GM13976 (cell line): ENCODE measurements around the gene TRABD2B.

Experiments
- DNase-seq: peaks from one replicate; pipeline ENCODE4 v3.0.0; 2012; ENCODE audit warnings: low spot score
- in situ Hi-C: fragments of 300-500 bp; cut with MboI; formaldehyde crosslinking; loops from one replicate; pipeline ENCODE4 v1.12.0; 2022; ENCODE audit warnings: low sequenced_read_pairs, mixed read lengths, inconsistent platforms; ENCODE audit not compliant: unreplicated experiment
- TF ChIP-seq, protein P1 (sequence below): IDR thresholded peaks from 2 replicates; pipeline ENCODE4 v1.5.1; 2012; ENCODE audit warnings: borderline replicate concordance, mild to moderate bottlenecking; ENCODE audit not compliant: insufficient read depth; ENCODE audit errors: extremely low read depth, missing control alignments, control extremely low read depth

The TRABD2B gene

DNA sequence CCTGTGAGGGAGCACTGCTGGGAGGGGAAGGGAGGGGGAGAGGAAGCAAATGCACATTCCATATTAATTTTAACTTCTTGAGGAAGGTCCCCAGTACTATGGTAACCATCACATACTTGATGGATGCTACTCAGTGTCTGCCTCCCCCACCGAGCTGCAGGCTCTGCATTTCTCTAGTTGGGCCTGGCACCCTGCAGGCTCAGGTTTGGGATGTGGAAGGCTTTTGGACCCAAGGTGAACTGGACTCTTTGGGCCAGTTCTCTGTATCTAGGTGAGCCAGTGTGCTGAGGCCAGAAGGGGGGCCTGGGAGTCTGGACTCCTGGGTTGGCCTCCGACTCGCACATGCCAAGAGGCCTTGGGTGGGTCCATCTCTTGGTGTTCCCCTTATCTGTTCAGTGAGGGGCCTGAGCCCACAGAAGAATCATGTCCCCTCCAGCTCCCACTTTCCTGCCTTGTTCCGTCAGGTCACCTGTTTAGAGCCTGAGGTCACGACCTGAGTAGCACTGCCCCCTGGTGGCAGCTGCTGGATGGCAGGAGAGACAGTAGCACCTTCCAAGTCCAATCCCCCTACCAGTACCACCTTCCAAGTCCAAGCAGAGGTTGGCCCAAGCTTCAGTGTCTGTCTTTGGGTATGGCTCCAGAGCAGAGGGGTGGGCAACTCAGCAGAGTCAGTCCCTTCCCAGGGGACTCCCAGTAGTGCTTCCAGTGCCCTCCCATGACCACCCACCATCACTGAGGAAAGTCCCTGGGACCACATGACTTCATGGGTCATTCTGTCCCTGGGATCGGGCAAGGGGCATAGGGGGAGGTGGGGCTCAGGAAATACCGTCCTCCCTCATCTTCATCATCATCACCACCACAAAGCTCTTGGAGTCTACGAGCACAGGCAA, 241.8 kb downstream of the TRABD2B start:
- in situ Hi-C loops = no loop called here
- TF ChIP-seq, protein P1, sequence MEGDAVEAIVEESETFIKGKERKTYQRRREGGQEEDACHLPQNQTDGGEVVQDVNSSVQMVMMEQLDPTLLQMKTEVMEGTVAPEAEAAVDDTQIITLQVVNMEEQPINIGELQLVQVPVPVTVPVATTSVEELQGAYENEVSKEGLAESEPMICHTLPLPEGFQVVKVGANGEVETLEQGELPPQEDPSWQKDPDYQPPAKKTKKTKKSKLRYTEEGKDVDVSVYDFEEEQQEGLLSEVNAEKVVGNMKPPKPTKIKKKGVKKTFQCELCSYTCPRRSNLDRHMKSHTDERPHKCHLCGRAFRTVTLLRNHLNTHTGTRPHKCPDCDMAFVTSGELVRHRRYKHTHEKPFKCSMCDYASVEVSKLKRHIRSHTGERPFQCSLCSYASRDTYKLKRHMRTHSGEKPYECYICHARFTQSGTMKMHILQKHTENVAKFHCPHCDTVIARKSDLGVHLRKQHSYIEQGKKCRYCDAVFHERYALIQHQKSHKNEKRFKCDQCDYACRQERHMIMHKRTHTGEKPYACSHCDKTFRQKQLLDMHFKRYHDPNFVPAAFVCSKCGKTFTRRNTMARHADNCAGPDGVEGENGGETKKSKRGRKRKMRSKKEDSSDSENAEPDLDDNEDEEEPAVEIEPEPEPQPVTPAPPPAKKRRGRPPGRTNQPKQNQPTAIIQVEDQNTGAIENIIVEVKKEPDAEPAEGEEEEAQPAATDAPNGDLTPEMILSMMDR = peak; percentile 68
- peak; percentile 72 for DNase-seq

DNA sequence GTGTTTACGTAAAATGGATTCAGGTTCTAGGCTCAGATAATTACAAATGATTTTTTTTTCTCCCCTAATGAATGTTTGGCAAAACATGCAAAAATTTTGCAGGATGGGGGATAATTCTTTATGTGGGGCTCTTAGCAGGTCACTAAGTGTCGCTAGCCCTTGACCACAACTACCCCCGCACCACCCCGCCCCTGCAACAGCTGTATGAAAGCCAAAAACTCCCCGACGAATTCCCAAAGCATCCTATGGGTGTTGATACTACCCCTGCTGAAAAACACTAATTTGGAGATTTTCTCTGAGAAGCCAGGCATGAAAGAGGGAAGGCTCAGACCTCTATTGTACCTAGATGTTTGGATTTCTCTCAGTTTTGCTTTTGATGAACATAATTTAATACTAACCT, 243.0 kb downstream of the TRABD2B start:
- in situ Hi-C loops = no loop called here
- no peak for DNase-seq
- TF ChIP-seq, protein P1 = no peak

DNA sequence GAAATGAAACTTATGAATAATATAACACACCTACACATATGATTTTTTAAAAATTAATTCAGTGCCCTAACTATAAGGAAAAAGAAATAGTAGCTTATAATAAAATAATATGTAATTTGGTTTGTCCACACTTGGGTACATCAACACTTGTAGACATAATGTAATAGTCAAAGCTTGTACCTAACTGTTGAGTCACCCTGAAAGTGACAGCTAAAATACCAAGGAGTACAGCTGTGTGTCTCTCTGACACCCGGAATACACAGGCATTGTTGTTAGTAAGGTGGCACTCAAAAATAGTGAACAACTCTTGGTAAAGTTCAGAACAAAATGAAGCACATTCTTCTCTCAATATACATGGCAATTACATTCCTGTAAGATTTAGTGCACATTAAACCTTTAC, 243.4 kb downstream of the TRABD2B start:
- DNase-seq = peak; percentile 21
- TF ChIP-seq, protein P1 = no peak
- in situ Hi-C loops = no loop called here

DNA sequence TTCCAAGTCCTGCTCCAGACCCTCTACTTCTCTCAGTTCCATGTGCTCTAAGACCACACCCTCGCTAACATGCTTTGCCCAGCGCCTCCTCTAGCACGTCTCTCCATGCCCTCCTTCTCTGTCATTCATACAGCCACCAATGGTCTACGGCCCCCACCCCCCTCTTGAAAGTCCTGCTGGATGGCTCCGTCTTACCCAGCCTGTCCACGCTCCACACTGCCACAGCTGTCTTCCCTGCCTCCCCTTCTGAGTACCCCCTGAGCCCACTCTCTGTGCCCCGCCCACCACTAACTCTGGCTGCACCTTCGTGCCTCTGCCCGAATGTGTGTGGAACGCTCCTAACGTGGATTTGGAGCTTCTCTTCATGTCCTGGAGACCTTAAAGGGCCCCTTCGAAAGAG, 244.6 kb downstream of the TRABD2B start:
- DNase-seq = no peak
- in situ Hi-C loops = no loop called here
- TF ChIP-seq, protein P1 = no peak

DNA sequence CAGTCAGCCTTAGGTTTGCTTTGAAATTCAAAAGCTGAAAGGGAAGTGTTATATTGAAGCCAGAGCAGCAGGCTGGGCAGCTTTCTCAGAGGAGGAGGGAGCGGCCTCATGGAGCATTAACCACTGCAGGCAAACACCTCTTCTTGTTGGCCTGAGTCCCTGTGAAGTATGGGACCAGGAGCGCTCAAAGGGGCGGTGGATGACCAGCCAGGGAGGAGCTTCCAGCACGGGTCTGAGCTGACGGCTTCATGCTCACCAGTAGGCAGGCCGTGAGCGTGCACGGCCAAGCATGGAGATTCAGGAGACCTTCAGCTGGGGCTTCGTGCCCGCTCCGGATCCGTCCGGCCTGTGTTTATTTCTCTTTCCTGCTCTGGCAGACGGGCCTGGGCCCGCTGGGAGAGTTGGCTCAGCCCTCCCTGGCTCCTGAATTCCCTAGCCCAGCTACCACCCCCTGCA, 245.2 kb downstream of the TRABD2B start:
- in situ Hi-C loops = no loop called here
- TF ChIP-seq, protein P1 = no peak
- no peak for DNase-seq

DNA sequence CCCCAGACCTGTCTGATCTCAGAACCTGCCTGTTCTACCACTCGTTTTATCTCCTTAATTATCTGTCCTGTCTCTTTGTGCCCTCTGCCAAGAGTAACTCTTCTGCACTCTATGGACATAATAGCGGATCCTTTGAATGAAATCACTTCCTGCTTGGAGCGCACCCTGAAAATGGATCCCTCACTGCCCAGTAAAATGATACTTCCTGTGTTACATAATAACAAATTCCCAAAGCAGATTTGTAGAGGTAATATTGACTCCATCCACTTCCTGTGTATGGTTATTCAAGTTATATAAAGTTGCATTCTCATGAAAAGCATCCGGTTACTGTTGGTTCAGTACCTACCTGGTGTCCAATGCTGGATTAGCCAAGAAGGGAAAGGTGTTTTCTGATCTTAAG, 246.0 kb downstream of the TRABD2B start:
- TF ChIP-seq, protein P1 = no peak
- in situ Hi-C loops = no loop called here
- no peak for DNase-seq
